ENCODE measurements around the gene TNFRSF4.

Gene TNFRSF4

GRCh38 chr1:1194723-1195122, 19.2 kb downstream of the TNFRSF4 start:
- Histone ChIP-seq H3K27ac (no peak overlapping the region), H3K27me3 (peaks cover 0 to 21% of the 10 kb centered on the region in 2 donors), H3K4me3 (no peak overlapping the region), H3K36me3 (no peaks in the 10 kb centered on the region), H3K9me3 (peaks cover 0 to 9% (median 0%) of the 10 kb centered on the region in 3 donors), H3K4me1 (no peaks in the 10 kb centered on the region)
- intact Hi-C loops (cut with DNase I; ENCODE audit: low total_unique reads) = no loop called here
- no peak for TF ChIP-seq CTCF (IDR thresholded peaks at IDR 0.05)
- DNase-seq = no peak

- Histone ChIP-seq H3K4me3 (no peak overlapping the region), H3K9me3 (peaks cover 0 to 9% (median 0%) of the 10 kb centered on the region in 3 donors), H3K4me1 (no peaks in the 10 kb centered on the region), H3K27me3 (no peaks in the 10 kb centered on the region), H3K36me3 (no peaks in the 10 kb centered on the region), H3K27ac (no peak overlapping the region)
- intact Hi-C loops (cut with DNase I; ENCODE audit: low total_unique reads) = no loop called here
- no peak for DNase-seq
- TF ChIP-seq CTCF (IDR thresholded peaks at IDR 0.05) = no peak
Observed at GRCh38 chr1:1191734-1192133, 22.2 kb downstream of the TNFRSF4 start.

- no peak overlapping the region for H3K27ac ChIP-seq
- TF ChIP-seq CTCF (IDR thresholded peaks at IDR 0.05) = no peak
- H3K9me3 ChIP-seq = no peaks in the 10 kb centered on the region
- no peak overlapping the region for H3K4me3 ChIP-seq
- no peaks in the 10 kb centered on the region for H3K4me1 ChIP-seq
- H3K36me3 ChIP-seq = no peaks in the 10 kb centered on the region
- no peak for DNase-seq
- intact Hi-C loops (cut with DNase I; ENCODE audit: low total_unique reads) = no loop called here
- no peaks in the 10 kb centered on the region for H3K27me3 ChIP-seq
Observed at GRCh38 chr1:1189111-1189510, 24.8 kb downstream of the TNFRSF4 start.

- no peak for TF ChIP-seq CTCF (IDR thresholded peaks at IDR 0.05)
- Histone ChIP-seq H3K27me3 (peaks cover 0 to 8% of the 10 kb centered on the region in 2 donors), H3K27ac (no peak overlapping the region), H3K9me3 (no peaks in the 10 kb centered on the region), H3K4me3 (no peak overlapping the region), H3K36me3 (no peaks in the 10 kb centered on the region), H3K4me1 (no peaks in the 10 kb centered on the region)
- DNase-seq = no peak
- intact Hi-C loops (cut with DNase I; ENCODE audit: low total_unique reads) = no loop called here
Observed at GRCh38 chr1:1187938-1188337, 26.0 kb downstream of the TNFRSF4 start.

- no peak for TF ChIP-seq CTCF (IDR thresholded peaks at IDR 0.05)
- DNase-seq = no peak
- Histone ChIP-seq H3K36me3 (no peaks in the 10 kb centered on the region), H3K27ac (no peak overlapping the region), H3K9me3 (no peaks in the 10 kb centered on the region), H3K4me3 (no peak overlapping the region), H3K27me3 (peaks cover 0 to 31% of the 10 kb centered on the region in 2 donors), H3K4me1 (no peaks in the 10 kb centered on the region)
- intact Hi-C loops (cut with DNase I; ENCODE audit: low total_unique reads) = no loop called here
Observed at GRCh38 chr1:1185101-1185765, 28.7 kb downstream of the TNFRSF4 start.

All from tibial artery (tissue), 4 donors.